ENCODE measurements around the gene VAV3. TPM values are rescaled to one million over a fixed set of nuclear protein-coding genes. Genes with fewer than 3 reads are reported as not detected.
A peak's percentile ranks its signal among the peaks of the same experiment; 100 is the strongest.

VAV3 gene
- total and polyA plus RNA-seq, 2 donors from 2014 or later: 61.6 to 87.5 TPM

- H3K27ac ChIP-seq (ENCODE audit: low read depth in 2 of 2, low read length in 2 of 2): no peak overlapping the region
- FAIRE-seq (no peak), DNase-seq (no peak)
- peaks cover 2 to 39% (median 9%) of the 10 kb centered on the region in 3 donors for H3K4me1 ChIP-seq (ENCODE audit: control insufficient read depth in 2 of 3, insufficient read depth in 2 of 3, low read depth in 1 of 3, low read length in 3 of 3)
- no peak overlapping the region for H3K9ac ChIP-seq (ENCODE audit: low read length in 3 of 3)
- no peaks in the 10 kb centered on the region for H3K27me3 ChIP-seq (ENCODE audit: control insufficient read depth, insufficient read depth, low read length)
- peaks cover 2 to 6% (median 2%) of the 10 kb centered on the region in 3 donors for H3K36me3 ChIP-seq (ENCODE audit: control insufficient read depth in 2 of 3, insufficient read depth in 3 of 3, low read length in 3 of 3)
- TF ChIP-seq CTCF (IDR thresholded peaks at IDR 0.05; ENCODE audit: borderline replicate concordance, extremely low read depth, insufficient read depth): no peak
- peaks cover 0 to 6% (median 0%) of the 10 kb centered on the region in 3 donors for H3K9me3 ChIP-seq (ENCODE audit: control insufficient read depth in 2 of 3, insufficient read depth in 1 of 3, low read length in 3 of 3)
- no peak overlapping the region for H3K4me3 ChIP-seq (ENCODE audit: low read length in 3 of 3)
- intact Hi-C loops (cut with DNase I): no loop called here
These were observed 294.5 kb downstream of the VAV3 start for GRCh38 chr1:107670397-107671040.

GRCh38 chr1:107669996-107670395 lies 295.0 kb downstream of the VAV3 start:
- intact Hi-C loops (cut with DNase I): no loop called here
- DNase-seq (peak in 3 of 5 donors; percentile 27 to 65 (median 54)), FAIRE-seq (no peak)
- peaks cover 2 to 6% (median 2%) of the 10 kb centered on the region in 3 donors for H3K36me3 ChIP-seq (ENCODE audit: control insufficient read depth in 2 of 3, insufficient read depth in 3 of 3, low read length in 3 of 3)
- peaks cover 0 to 6% (median 0%) of the 10 kb centered on the region in 3 donors for H3K9me3 ChIP-seq (ENCODE audit: control insufficient read depth in 2 of 3, insufficient read depth in 1 of 3, low read length in 3 of 3)
- peak overlapping the region in 1 of 2 donors; percentile 10 for H3K27ac ChIP-seq (ENCODE audit: low read depth in 2 of 2, low read length in 2 of 2)
- H3K27me3 ChIP-seq (ENCODE audit: control insufficient read depth, insufficient read depth, low read length): no peaks in the 10 kb centered on the region
- H3K4me1 ChIP-seq (ENCODE audit: control insufficient read depth in 2 of 3, insufficient read depth in 2 of 3, low read depth in 1 of 3, low read length in 3 of 3): peaks cover 2 to 44% (median 10%) of the 10 kb centered on the region in 3 donors
- H3K4me3 ChIP-seq (ENCODE audit: low read length in 3 of 3): no peak overlapping the region
- no peak overlapping the region for H3K9ac ChIP-seq (ENCODE audit: low read length in 3 of 3)
- no peak for TF ChIP-seq CTCF (IDR thresholded peaks at IDR 0.05; ENCODE audit: borderline replicate concordance, extremely low read depth, insufficient read depth)

GRCh38 chr1:107668762-107669161 lies 296.2 kb downstream of the VAV3 start:
- Histone ChIP-seq H3K27ac (ENCODE audit: low read depth in 2 of 2, low read length in 2 of 2) (no peak overlapping the region), H3K4me1 (ENCODE audit: control insufficient read depth in 2 of 3, insufficient read depth in 2 of 3, low read depth in 1 of 3, low read length in 3 of 3) (peaks cover 2 to 50% (median 10%) of the 10 kb centered on the region in 3 donors), H3K4me3 (ENCODE audit: low read length in 3 of 3) (no peak overlapping the region), H3K9ac (ENCODE audit: low read length in 3 of 3) (no peak overlapping the region), H3K9me3 (ENCODE audit: control insufficient read depth in 2 of 3, insufficient read depth in 1 of 3, low read length in 3 of 3) (no peaks in the 10 kb centered on the region), H3K36me3 (ENCODE audit: control insufficient read depth in 2 of 3, insufficient read depth in 3 of 3, low read length in 3 of 3) (peaks cover 0 to 2% (median 0%) of the 10 kb centered on the region in 3 donors), H3K27me3 (ENCODE audit: control insufficient read depth, insufficient read depth, low read length) (no peaks in the 10 kb centered on the region)
- DNase-seq: no peak
- no peak for TF ChIP-seq CTCF (IDR thresholded peaks at IDR 0.05; ENCODE audit: borderline replicate concordance, extremely low read depth, insufficient read depth)
- intact Hi-C loops (cut with DNase I): no loop called here
- FAIRE-seq: no peak
